Tibial artery (tissue), 4 donors: Measurements from ENCODE around the gene PAK4.

Experiments
- DNase-seq, 2 donors: peaks; one replicate each; pipeline ENCODE4 v3.0.0-alpha.2; 2019
- H3K27ac ChIP-seq, 2 donors: fragments of 200-600 bp; sonication (generic) in 1 of 2; 1 replicate in 1 of 2; 2 replicates in 1 of 2; pipeline ENCODE4 v1.5.1; 2018 to 2019; ENCODE audit warnings: mild to moderate bottlenecking in 1 of 2
- H3K27me3 ChIP-seq, 2 donors: fragments of 200-600 bp; sonication (generic) in 1 of 2; one replicate each; pipeline versions ENCODE4 v1.5.1 to v1.6.0; 2016 to 2019
- H3K36me3 ChIP-seq, 3 donors: fragments of 200-600 bp; sonication (generic) in 2 of 3; one replicate each; pipeline ENCODE4 v1.5.1; 2016 to 2019; ENCODE audit warnings: mild to moderate bottlenecking in 2 of 3
- H3K4me1 ChIP-seq, 4 donors: fragments of 200-600 bp; sonication (generic) in 2 of 4; 1 replicate in 3 of 4; 2 replicates in 1 of 4; pipeline ENCODE4 v1.5.1; 2016 to 2019
- H3K4me3 ChIP-seq, 2 donors: fragments of 200-600 bp; sonication (generic) in 1 of 2; 1 replicate in 1 of 2; 2 replicates in 1 of 2; pipeline ENCODE4 v1.5.1; 2018 to 2019; ENCODE audit warnings: mild to moderate bottlenecking in 2 of 2
- H3K9me3 ChIP-seq, 3 donors: fragments of 200-600 bp; sonication (generic) in 1 of 3; one replicate each; pipeline ENCODE4 v1.5.1; 2016 to 2019
- intact Hi-C: fragments of 100-400 bp; cut with DNase I; formaldehyde crosslinking; loops from one replicate; pipeline ENCODE4 v1.15.0; 2023; ENCODE audit warnings: low total_unique reads
- TF ChIP-seq, protein P1 (sequence below), 2 experiments: fragments of 200-600 bp in 1 of 2; fragments of 450-650 bp in 1 of 2; IDR thresholded peaks; one replicate each; pipeline ENCODE4 v1.5.1; 2017 to 2019; ENCODE audit warnings: antibody characterized with exemption in 2 of 2, mild to moderate bottlenecking in 1 of 2, moderate library complexity in 1 of 2

PAK4 gene

DNA sequence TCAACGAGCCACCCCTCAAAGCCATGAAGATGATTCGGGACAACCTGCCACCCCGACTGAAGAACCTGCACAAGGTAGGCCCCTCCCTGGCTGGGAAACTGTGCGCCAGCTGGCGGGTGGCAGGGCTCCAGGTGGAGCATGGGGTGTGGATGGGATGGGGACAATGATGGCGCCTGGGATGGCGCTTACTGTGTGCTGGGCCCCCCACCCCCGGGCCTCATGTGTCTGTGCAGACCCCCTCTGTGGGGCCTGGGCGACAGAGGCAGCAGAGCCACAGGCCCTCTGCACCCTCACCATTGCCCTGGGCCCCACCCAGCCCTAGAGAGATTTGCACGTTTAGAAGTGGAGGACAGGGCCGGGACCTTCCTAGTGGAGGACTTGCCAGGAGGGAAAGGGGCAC lies 52.1 kb downstream of the PAK4 start:
- H3K27me3 ChIP-seq, result no peaks in the 10 kb centered on the region
- TF ChIP-seq, protein P1, sequence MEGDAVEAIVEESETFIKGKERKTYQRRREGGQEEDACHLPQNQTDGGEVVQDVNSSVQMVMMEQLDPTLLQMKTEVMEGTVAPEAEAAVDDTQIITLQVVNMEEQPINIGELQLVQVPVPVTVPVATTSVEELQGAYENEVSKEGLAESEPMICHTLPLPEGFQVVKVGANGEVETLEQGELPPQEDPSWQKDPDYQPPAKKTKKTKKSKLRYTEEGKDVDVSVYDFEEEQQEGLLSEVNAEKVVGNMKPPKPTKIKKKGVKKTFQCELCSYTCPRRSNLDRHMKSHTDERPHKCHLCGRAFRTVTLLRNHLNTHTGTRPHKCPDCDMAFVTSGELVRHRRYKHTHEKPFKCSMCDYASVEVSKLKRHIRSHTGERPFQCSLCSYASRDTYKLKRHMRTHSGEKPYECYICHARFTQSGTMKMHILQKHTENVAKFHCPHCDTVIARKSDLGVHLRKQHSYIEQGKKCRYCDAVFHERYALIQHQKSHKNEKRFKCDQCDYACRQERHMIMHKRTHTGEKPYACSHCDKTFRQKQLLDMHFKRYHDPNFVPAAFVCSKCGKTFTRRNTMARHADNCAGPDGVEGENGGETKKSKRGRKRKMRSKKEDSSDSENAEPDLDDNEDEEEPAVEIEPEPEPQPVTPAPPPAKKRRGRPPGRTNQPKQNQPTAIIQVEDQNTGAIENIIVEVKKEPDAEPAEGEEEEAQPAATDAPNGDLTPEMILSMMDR (IDR thresholded peaks at IDR 0.05), result no peak
- intact Hi-C loops, result no loop called here
- H3K36me3 ChIP-seq, result peaks cover 26 to 82% (median 65%) of the 10 kb centered on the region in 3 donors
- H3K27ac ChIP-seq, result no peak overlapping the region
- H3K4me3 ChIP-seq, result no peak overlapping the region
- DNase-seq, result no peak
- H3K9me3 ChIP-seq, result no peaks in the 10 kb centered on the region
- H3K4me1 ChIP-seq, result no peaks in the 10 kb centered on the region

DNA sequence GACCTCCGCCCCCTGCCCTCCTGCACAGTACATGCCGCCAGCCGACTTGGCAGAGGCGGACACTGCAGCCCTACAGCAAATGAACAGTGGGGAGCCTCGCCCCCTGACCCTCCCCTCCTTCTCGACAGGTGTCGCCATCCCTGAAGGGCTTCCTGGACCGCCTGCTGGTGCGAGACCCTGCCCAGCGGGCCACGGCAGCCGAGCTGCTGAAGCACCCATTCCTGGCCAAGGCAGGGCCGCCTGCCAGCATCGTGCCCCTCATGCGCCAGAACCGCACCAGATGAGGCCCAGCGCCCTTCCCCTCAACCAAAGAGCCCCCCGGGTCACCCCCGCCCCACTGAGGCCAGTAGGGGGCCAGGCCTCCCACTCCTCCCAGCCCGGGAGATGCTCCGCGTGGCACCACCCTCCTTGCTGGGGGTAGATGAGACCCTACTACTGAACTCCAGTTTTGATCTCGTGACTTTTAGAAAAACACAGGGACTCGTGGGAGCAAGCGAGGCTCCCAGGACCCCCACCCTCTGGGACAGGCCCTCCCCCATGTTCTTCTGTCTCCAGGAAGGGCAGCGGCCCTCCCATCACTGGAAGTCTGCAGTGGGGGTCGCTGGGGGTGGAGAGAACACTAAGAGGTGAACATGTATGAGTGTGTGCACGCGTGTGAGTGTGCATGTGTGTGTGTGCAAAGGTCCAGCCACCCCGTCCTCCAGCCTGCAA lies 52.9 kb downstream of the PAK4 start:
- no peaks in the 10 kb centered on the region for H3K27me3 ChIP-seq
- H3K4me1 ChIP-seq, result no peaks in the 10 kb centered on the region
- TF ChIP-seq, protein P1 (IDR thresholded peaks at IDR 0.05), result no peak
- intact Hi-C loops, result no loop called here
- no peaks in the 10 kb centered on the region for H3K9me3 ChIP-seq
- no peak overlapping the region for H3K4me3 ChIP-seq
- DNase-seq, result no peak
- H3K36me3 ChIP-seq, result peaks cover 26 to 74% (median 58%) of the 10 kb centered on the region in 3 donors
- no peak overlapping the region for H3K27ac ChIP-seq

DNA sequence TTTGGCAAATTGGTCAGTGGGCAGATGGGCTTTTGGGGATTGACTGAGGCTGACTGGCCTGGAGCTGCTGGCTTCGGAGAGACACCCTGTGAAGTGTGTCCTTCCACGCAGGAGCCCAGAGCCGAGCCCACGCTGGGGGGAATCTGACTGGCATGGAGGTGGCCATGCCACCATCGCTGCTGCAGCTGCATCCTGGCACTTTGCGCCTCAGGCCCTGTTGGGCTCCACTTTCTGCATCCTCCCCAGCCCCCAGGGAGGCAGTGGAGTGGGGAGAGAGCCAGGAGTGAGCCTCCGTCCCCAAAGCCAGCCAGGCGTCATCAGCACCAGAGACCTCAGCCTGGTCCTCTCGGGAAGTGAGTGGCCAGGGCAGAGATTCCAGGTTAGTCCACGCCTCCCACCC lies 54.2 kb downstream of the PAK4 start:
- Histone ChIP-seq H3K27me3 (no peaks in the 10 kb centered on the region), H3K27ac (no peak overlapping the region), H3K9me3 (no peaks in the 10 kb centered on the region), H3K36me3 (peaks cover 26 to 61% (median 46%) of the 10 kb centered on the region in 3 donors), H3K4me1 (no peaks in the 10 kb centered on the region), H3K4me3 (no peak overlapping the region)
- DNase-seq, result no peak
- TF ChIP-seq, protein P1 (IDR thresholded peaks at IDR 0.05), result no peak
- intact Hi-C loops, result no loop called here

DNA sequence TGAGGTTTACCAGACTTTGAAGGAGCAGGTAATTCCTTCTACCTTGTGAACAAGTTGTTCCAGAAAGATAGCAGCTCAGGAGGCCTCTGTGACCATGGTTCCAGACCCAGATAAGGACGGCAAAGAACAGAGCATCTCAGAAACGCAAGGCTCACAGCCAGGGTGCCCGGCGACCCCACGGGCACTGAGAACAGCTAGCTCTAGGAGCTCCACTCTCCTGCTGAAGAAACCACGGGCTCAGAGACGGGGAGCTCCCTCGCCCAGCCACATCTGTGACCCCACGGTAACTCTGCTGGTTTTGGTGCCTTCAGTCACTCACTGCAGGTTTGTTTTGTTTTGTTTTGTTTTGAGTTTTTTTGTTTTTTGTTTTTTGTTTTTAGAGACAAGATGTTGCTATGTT lies 55.2 kb downstream of the PAK4 start:
- H3K4me3 ChIP-seq, result no peak overlapping the region
- H3K27me3 ChIP-seq, result no peaks in the 10 kb centered on the region
- TF ChIP-seq, protein P1 (IDR thresholded peaks at IDR 0.05), result no peak
- intact Hi-C loops, result no loop called here
- no peak for DNase-seq
- H3K27ac ChIP-seq, result no peak overlapping the region
- no peaks in the 10 kb centered on the region for H3K4me1 ChIP-seq
- no peaks in the 10 kb centered on the region for H3K9me3 ChIP-seq
- peaks cover 26 to 51% (median 38%) of the 10 kb centered on the region in 3 donors for H3K36me3 ChIP-seq

DNA sequence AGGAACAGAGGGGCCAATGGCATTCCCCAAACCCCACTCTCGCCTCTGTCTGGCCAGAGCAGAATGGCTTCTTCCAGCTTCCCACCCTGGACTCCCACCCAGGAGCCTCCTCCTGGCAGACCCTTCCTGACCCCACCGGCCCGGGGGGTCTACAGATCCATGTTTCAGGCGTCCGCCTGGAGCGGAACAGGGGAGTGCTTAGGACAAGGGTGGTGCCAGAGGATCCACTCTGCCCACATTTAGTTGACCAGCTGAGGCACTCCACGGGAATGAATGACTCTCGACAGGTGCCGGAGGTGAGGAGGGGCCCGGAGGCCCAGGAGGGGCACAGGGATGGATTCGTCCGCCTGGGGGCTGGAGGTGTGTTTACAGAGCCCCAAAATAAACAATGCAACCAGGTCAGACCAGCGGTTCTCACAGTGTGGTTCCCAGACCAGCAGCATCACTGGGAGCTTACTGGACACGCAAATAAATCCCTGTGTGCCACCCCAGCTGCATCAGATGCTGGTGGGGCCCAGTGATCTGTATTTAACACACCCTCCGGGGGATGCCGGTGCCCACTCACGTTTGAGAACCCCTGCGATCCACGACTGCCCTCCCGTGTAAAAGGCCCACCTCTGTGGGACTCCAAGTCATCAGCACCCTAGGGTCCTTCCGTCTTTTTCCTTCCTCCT lies 56.1 kb downstream of the PAK4 start:
- TF ChIP-seq, protein P1 (IDR thresholded peaks at IDR 0.05), result no peak
- DNase-seq, result no peak
- Histone ChIP-seq H3K27ac (no peak overlapping the region), H3K4me1 (no peaks in the 10 kb centered on the region), H3K4me3 (no peak overlapping the region), H3K9me3 (no peaks in the 10 kb centered on the region), H3K27me3 (no peaks in the 10 kb centered on the region), H3K36me3 (peaks cover 19 to 43% (median 31%) of the 10 kb centered on the region in 3 donors)
- intact Hi-C loops, result no loop called here
